GM23248 (cell line): Measurements from ENCODE around the gene BARHL1. TPM values are rescaled to one million over a fixed set of nuclear protein-coding genes. Genes with fewer than 3 reads are reported as not detected.

Source experiments
- DNase-seq: peaks from one replicate; pipeline ENCODE4 v3.0.0-alpha.2; 2015
- H2AFZ ChIP-seq: fragments of 200-600 bp; sonication (generic); 2 replicates; pipeline ENCODE4 v1.6.1; 2016; ENCODE audit warnings: antibody characterized with exemption
- H3F3A ChIP-seq: fragments of 200-600 bp; sonication (generic); 2 replicates; pipeline ENCODE4 v1.6.1; 2016; ENCODE audit warnings: mild to moderate bottlenecking, antibody characterized with exemption, mixed run types; ENCODE audit not compliant: insufficient read depth
- H3K27ac ChIP-seq: fragments of 200-600 bp; sonication (generic); 2 replicates; pipeline ENCODE4 v1.5.1; 2016; ENCODE audit warnings: mild to moderate bottlenecking
- H3K27me3 ChIP-seq: fragments of 200-600 bp; sonication (generic); replicated peaks from 2 replicates; pipeline ENCODE4 v1.6.1; 2016; ENCODE audit warnings: mild to moderate bottlenecking; ENCODE audit not compliant: insufficient read depth
- H3K36me3 ChIP-seq: fragments of 200-600 bp; sonication (generic); 2 replicates; pipeline ENCODE4 v1.6.1; 2016; ENCODE audit warnings: low read depth, mild to moderate bottlenecking
- H3K4me1 ChIP-seq: fragments of 200-600 bp; sonication (generic); 2 replicates; pipeline ENCODE4 v1.6.1; 2016; ENCODE audit warnings: mild to moderate bottlenecking; ENCODE audit not compliant: insufficient read depth
- H3K4me2 ChIP-seq: fragments of 200-600 bp; sonication (generic); one replicate; pipeline ENCODE4 v1.6.1; 2016; ENCODE audit warnings: mild to moderate bottlenecking; ENCODE audit not compliant: unreplicated experiment
- H3K4me3 ChIP-seq: fragments of 200-600 bp; sonication (generic); 2 replicates; pipeline ENCODE4 v1.5.1; 2016; ENCODE audit warnings: mild to moderate bottlenecking
- H3K79me2 ChIP-seq: fragments of 200-600 bp; sonication (generic); 2 replicates; pipeline ENCODE4 v1.6.1; 2016; ENCODE audit warnings: mild to moderate bottlenecking; ENCODE audit not compliant: insufficient read depth
- H3K9ac ChIP-seq: fragments of 200-600 bp; sonication (generic); 2 replicates; pipeline ENCODE4 v1.6.1; 2016; ENCODE audit warnings: mild to moderate bottlenecking
- H3K9me2 ChIP-seq: fragments of 200-600 bp; sonication (generic); 2 replicates; pipeline ENCODE4 v1.6.1; 2016; ENCODE audit warnings: mixed run types, mild to moderate bottlenecking, moderate library complexity; ENCODE audit not compliant: insufficient read depth
- H3K9me3 ChIP-seq: fragments of 200-600 bp; sonication (generic); one replicate; pipeline ENCODE4 v1.6.1; 2017; ENCODE audit warnings: low read depth
- H4K20me1 ChIP-seq: fragments of 200-600 bp; sonication (generic); 2 replicates; pipeline ENCODE4 v1.6.0; 2016; ENCODE audit not compliant: insufficient read depth
- EZH2 ChIP-seq: fragments of 200-600 bp; sonication (generic); IDR thresholded peaks from 2 replicates; pipeline ENCODE4 v1.6.1; 2018; ENCODE audit warnings: antibody characterized with exemption, mild to moderate bottlenecking; ENCODE audit not compliant: insufficient read depth, poor library complexity, severe bottlenecking
- EZH2phosphoT487 ChIP-seq: fragments of 200-600 bp; sonication (generic); IDR thresholded peaks from 2 replicates; pipeline ENCODE4 v1.6.1; 2018; ENCODE audit warnings: antibody characterized with exemption, moderate library complexity, mild to moderate bottlenecking, low read depth; ENCODE audit not compliant: insufficient read depth
- WGBS, 2 experiments: methylation state at CpG; one replicate each; pipeline ENCODE4 v1.1.6; 2015 to 2017; ENCODE audit warnings: low lambda C conversion rate in 2 of 2, low coverage in 1 of 2; ENCODE audit errors: missing lambda C conversion rate in 2 of 2; 5-methylcytosine and 5-hydroxymethylcytosine counted together
- in situ Hi-C: fragments of 300-500 bp; cut with MboI; formaldehyde crosslinking; loops from 2 replicates; pipeline ENCODE4 v1.15.0; 2020
- polyA plus RNA-seq: library from polyadenylated mRNA; unstranded; fragments of >200 nt; fragmentation: Nextera tagmentation; extraction: Ambion mirVana; gene quantifications from 2 replicates; pipeline ENCODE4 v1.2.1, GENCODE V29; 2016
- total RNA-seq: library from RNA; depleted of rRNA; stranded (reverse); fragments of >200 nt; shearing (Covaris generic); gene quantifications from 2 replicates; pipeline ENCODE4 v1.2.3, GENCODE V29; 2014

Gene BARHL1
- total and polyA plus RNA-seq, 2 experiments from 2014 or later = not detected

GRCh38 chr9:132588501-132589147 is 6.2 kb downstream of the BARHL1 start:
- no peaks in the 10 kb centered on the region for H3K9me3 ChIP-seq
- no peaks in the 10 kb centered on the region for H3K79me2 ChIP-seq
- H3K9me2 ChIP-seq = no peaks in the 10 kb centered on the region
- H3K4me1 ChIP-seq = no peaks in the 10 kb centered on the region
- H3K4me3 ChIP-seq = no peak overlapping the region
- H3K9ac ChIP-seq = no peak overlapping the region
- no peak for TF ChIP-seq EZH2
- 0 out of 2 replicates have a peak, but pooled peaks have one; percentile 2 for TF ChIP-seq EZH2phosphoT487
- H3K27ac ChIP-seq = no peak overlapping the region
- H3K27me3 ChIP-seq = peaks cover 76% of the 10 kb centered on the region
- H3K36me3 ChIP-seq = no peaks in the 10 kb centered on the region
- no peaks in the 10 kb centered on the region for H4K20me1 ChIP-seq
- 0 out of 2 replicates have a peak, but pooled peaks cover 8% of the 10 kb centered on the region for H3F3A ChIP-seq
- H2AFZ ChIP-seq = no peak overlapping the region
- in situ Hi-C loops = no loop called here
- no peak overlapping the region for H3K4me2 ChIP-seq
- 5 to 9% methylated on average over 28 of the region's 28 CpGs for WGBS, 2 experiments
- no peak for DNase-seq

- H3K4me1 ChIP-seq = no peaks in the 10 kb centered on the region
- no peak overlapping the region for H2AFZ ChIP-seq
- no peak overlapping the region for H3K9ac ChIP-seq
- no peak overlapping the region for H3K4me2 ChIP-seq
- H4K20me1 ChIP-seq = no peaks in the 10 kb centered on the region
- TF ChIP-seq EZH2 (no peak), EZH2phosphoT487 (0 out of 2 replicates have a peak, but pooled peaks have one; percentile 39)
- no peaks in the 10 kb centered on the region for H3K79me2 ChIP-seq
- WGBS, 2 experiments = 3 to 8% methylated on average over 40 to 79 of the region's 83 CpGs
- H3K27ac ChIP-seq = no peak overlapping the region
- in situ Hi-C loops = no loop called here
- 0 out of 2 replicates have a peak, but pooled peaks cover 8% of the 10 kb centered on the region for H3F3A ChIP-seq
- H3K9me3 ChIP-seq = no peaks in the 10 kb centered on the region
- no peaks in the 10 kb centered on the region for H3K36me3 ChIP-seq
- H3K27me3 ChIP-seq = peaks cover 70% of the 10 kb centered on the region
- no peak overlapping the region for H3K4me3 ChIP-seq
- peak; percentile 43 for DNase-seq
- no peaks in the 10 kb centered on the region for H3K9me2 ChIP-seq
Measured at GRCh38 chr9:132589148-132590036, 7.0 kb downstream of the BARHL1 start.

- Histone ChIP-seq H3K9me2 (no peaks in the 10 kb centered on the region), H3K9ac (no peak overlapping the region), H3K79me2 (no peaks in the 10 kb centered on the region), H3K4me1 (no peaks in the 10 kb centered on the region), H4K20me1 (no peaks in the 10 kb centered on the region), H3K4me3 (no peak overlapping the region), H3K36me3 (no peaks in the 10 kb centered on the region), H3K27ac (no peak overlapping the region), H3K4me2 (no peak overlapping the region), H3K9me3 (no peaks in the 10 kb centered on the region), H3F3A (0 out of 2 replicates have a peak, but pooled peaks cover 8% of the 10 kb centered on the region), H2AFZ (no peak overlapping the region), H3K27me3 (peaks cover 65% of the 10 kb centered on the region)
- TF ChIP-seq EZH2phosphoT487 (no peak), EZH2 (no peak)
- in situ Hi-C loops = no loop called here
- WGBS, 2 experiments = 1 to 3% methylated on average over 9 to 17 of the region's 17 CpGs
- DNase-seq = no peak
Measured at GRCh38 chr9:132590037-132590317, 7.6 kb downstream of the BARHL1 start.

- Histone ChIP-seq H3K4me2 (no peak overlapping the region), H3K36me3 (no peaks in the 10 kb centered on the region), H3K27ac (no peak overlapping the region), H3K9me3 (no peaks in the 10 kb centered on the region), H4K20me1 (no peaks in the 10 kb centered on the region), H3K79me2 (no peaks in the 10 kb centered on the region), H3K9ac (no peak overlapping the region), H3F3A (0 out of 2 replicates have a peak, but pooled peaks cover 8% of the 10 kb centered on the region), H3K9me2 (no peaks in the 10 kb centered on the region), H3K4me3 (no peak overlapping the region), H3K27me3 (peaks cover 59% of the 10 kb centered on the region), H3K4me1 (no peaks in the 10 kb centered on the region), H2AFZ (no peak overlapping the region)
- 6 to 9% methylated on average over 29 to 66 of the region's 73 CpGs for WGBS, 2 experiments
- peak; percentile 91 for TF ChIP-seq EZH2
- no peak; the same call in 1 of the 2 replicates for TF ChIP-seq EZH2phosphoT487
- in situ Hi-C loops = no loop called here
- no peak for DNase-seq
Measured at GRCh38 chr9:132590318-132591182, 8.1 kb downstream of the BARHL1 start.
